HEK293 (cell line): Measurements from ENCODE around the gene LSG1.

Experiments
- ELK4 ChIP-seq: IDR thresholded peaks from 2 replicates; pipeline ENCODE4 v1.6.1; 2011; ENCODE audit warnings: mild to moderate bottlenecking, low read depth, low read length, borderline replicate concordance
- GLI2 ChIP-seq: fragments of 450-650 bp; formaldehyde crosslinking; IDR thresholded peaks from 2 replicates; pipeline ENCODE4; 2017; ENCODE audit warnings: missing biosample characterization, missing genetic modification characterization, low read depth, borderline replicate concordance
- KLF16 ChIP-seq: fragments of 450-650 bp; formaldehyde crosslinking; IDR thresholded peaks from 2 replicates; pipeline ENCODE4 v1.5.1; 2017; ENCODE audit warnings: missing biosample characterization, missing genetic modification characterization
- MYNN ChIP-seq: fragments of 450-650 bp; formaldehyde crosslinking; IDR thresholded peaks from 2 replicates; pipeline ENCODE4 v1.5.1; 2016; ENCODE audit warnings: missing biosample characterization, missing genetic modification characterization, borderline replicate concordance
- PATZ1 ChIP-seq: fragments of 450-650 bp; formaldehyde crosslinking; IDR thresholded peaks from 2 replicates; pipeline ENCODE4 v1.5.1; 2016; ENCODE audit warnings: missing biosample characterization, missing genetic modification characterization
- SCRT2 ChIP-seq: fragments of 450-650 bp; formaldehyde crosslinking; IDR thresholded peaks from 2 replicates; pipeline ENCODE4 v1.5.1; 2016; ENCODE audit warnings: missing biosample characterization, missing genetic modification characterization
- SP3 ChIP-seq: fragments of 450-650 bp; formaldehyde crosslinking; IDR thresholded peaks from 2 replicates; pipeline ENCODE4 v1.5.1; 2016; ENCODE audit warnings: missing biosample characterization, missing genetic modification characterization
- ZBTB1 ChIP-seq: fragments of 450-650 bp; formaldehyde crosslinking; IDR thresholded peaks from 2 replicates; pipeline ENCODE4 v1.5.1; 2016; ENCODE audit warnings: missing biosample characterization, missing genetic modification characterization
- ZBTB10 ChIP-seq: fragments of 450-650 bp; formaldehyde crosslinking; IDR thresholded peaks from 2 replicates; pipeline ENCODE4 v1.5.1; 2016; ENCODE audit warnings: missing biosample characterization, missing genetic modification characterization
- ZBTB17 ChIP-seq: fragments of 450-650 bp; formaldehyde crosslinking; IDR thresholded peaks from 2 replicates; pipeline ENCODE4 v1.5.1; 2016; ENCODE audit warnings: missing biosample characterization, missing genetic modification characterization
- ZFP37 ChIP-seq: fragments of 450-650 bp; formaldehyde crosslinking; IDR thresholded peaks from 2 replicates; pipeline ENCODE4 v1.5.1; 2016; ENCODE audit warnings: missing biosample characterization, missing genetic modification characterization
- ZNF133 ChIP-seq: fragments of 450-650 bp; formaldehyde crosslinking; IDR thresholded peaks from 2 replicates; pipeline ENCODE4 v1.5.1; 2016; ENCODE audit warnings: missing biosample characterization, missing genetic modification characterization
- ZNF138 ChIP-seq: fragments of 450-650 bp; formaldehyde crosslinking; IDR thresholded peaks from 2 replicates; pipeline ENCODE4 v1.5.1; 2016; ENCODE audit warnings: missing biosample characterization, missing genetic modification characterization, borderline replicate concordance
- ZNF169 ChIP-seq: fragments of 450-650 bp; formaldehyde crosslinking; IDR thresholded peaks from 2 replicates; pipeline ENCODE4 v1.5.1; 2016; ENCODE audit warnings: missing biosample characterization, missing genetic modification characterization
- ZNF214 ChIP-seq: fragments of 450-650 bp; formaldehyde crosslinking; IDR thresholded peaks from 2 replicates; pipeline ENCODE4 v1.5.1; 2017; ENCODE audit warnings: missing biosample characterization, mild to moderate bottlenecking, missing genetic modification characterization, borderline replicate concordance
- ZNF223 ChIP-seq: fragments of 450-650 bp; formaldehyde crosslinking; IDR thresholded peaks from 2 replicates; pipeline ENCODE4 v1.5.1; 2016; ENCODE audit warnings: missing biosample characterization, missing genetic modification characterization
- ZNF26 ChIP-seq: fragments of 450-650 bp; formaldehyde crosslinking; IDR thresholded peaks from 2 replicates; pipeline ENCODE4 v1.5.1; 2016; ENCODE audit warnings: missing biosample characterization, missing genetic modification characterization
- ZNF311 ChIP-seq: fragments of 450-650 bp; formaldehyde crosslinking; IDR thresholded peaks from 2 replicates; pipeline ENCODE4 v1.5.1; 2017; ENCODE audit warnings: missing biosample characterization, missing genetic modification characterization, borderline replicate concordance
- ZNF324 ChIP-seq: fragments of 450-650 bp; formaldehyde crosslinking; IDR thresholded peaks from 2 replicates; pipeline ENCODE4 v1.5.1; 2016; ENCODE audit warnings: missing biosample characterization, missing genetic modification characterization
- ZNF354C ChIP-seq: fragments of 450-650 bp; formaldehyde crosslinking; IDR thresholded peaks from 2 replicates; pipeline ENCODE4 v1.5.1; 2016; ENCODE audit warnings: missing biosample characterization, missing genetic modification characterization, low read depth, borderline replicate concordance
- ZNF529 ChIP-seq: fragments of 450-650 bp; formaldehyde crosslinking; IDR thresholded peaks from 2 replicates; pipeline ENCODE4 v1.5.1; 2017; ENCODE audit warnings: missing genetic modification characterization, missing biosample characterization; ENCODE audit not compliant: insufficient replicate concordance
- ZNF555 ChIP-seq: fragments of 450-650 bp; formaldehyde crosslinking; conservative IDR thresholded peaks from 2 replicates; pipeline ENCODE4 v1.5.1; 2017; ENCODE audit warnings: missing biosample characterization, mild to moderate bottlenecking, missing genetic modification characterization, inconsistent platforms
- ZNF560 ChIP-seq: fragments of 450-650 bp; formaldehyde crosslinking; IDR thresholded peaks from 2 replicates; pipeline ENCODE4 v1.5.1; 2017; ENCODE audit warnings: missing biosample characterization, missing genetic modification characterization, borderline replicate concordance
- ZNF596 ChIP-seq: fragments of 450-650 bp; IDR thresholded peaks from 2 replicates; pipeline ENCODE4 v1.5.0; 2018; ENCODE audit warnings: missing biosample characterization, mild to moderate bottlenecking, missing genetic modification characterization, moderate library complexity
- ZNF639 ChIP-seq: fragments of 450-650 bp; formaldehyde crosslinking; IDR thresholded peaks from 2 replicates; pipeline ENCODE4 v1.5.1; 2016; ENCODE audit warnings: missing biosample characterization, missing genetic modification characterization
- ZNF664 ChIP-seq: fragments of 450-650 bp; formaldehyde crosslinking; IDR thresholded peaks from 2 replicates; pipeline ENCODE4 v1.5.1; 2016; ENCODE audit warnings: missing biosample characterization, missing genetic modification characterization
- ZNF701 ChIP-seq: fragments of 450-650 bp; formaldehyde crosslinking; IDR thresholded peaks from 2 replicates; pipeline ENCODE4 v1.5.1; 2016; ENCODE audit warnings: missing biosample characterization, missing genetic modification characterization
- ZNF777 ChIP-seq: fragments of 450-650 bp; formaldehyde crosslinking; IDR thresholded peaks from 2 replicates; pipeline ENCODE4 v1.5.1; 2017; ENCODE audit warnings: missing biosample characterization, missing genetic modification characterization, borderline replicate concordance
- ZXDB ChIP-seq: fragments of 450-650 bp; formaldehyde crosslinking; IDR thresholded peaks from 2 replicates; pipeline ENCODE4 v1.5.1; 2016; ENCODE audit warnings: missing biosample characterization, missing genetic modification characterization

Gene LSG1

GRCh38 chr3:194671900-194672808 is at the start of gene LSG1 (continued):
- TF ChIP-seq ZNF560 (no peak), ELK4 (peak; percentile 42; the same call in 1 of the 2 replicates), ZFP37 (tag by site-specific recombination) (peak; percentile 98), KLF16 (peak; percentile 98), PATZ1 (peak; percentile 37; the same call in 1 of the 2 replicates), ZBTB17 (tag by site-specific recombination) (peak; percentile 91), ZNF529 (tag by site-specific recombination) (no peak), SP3 (tag by site-specific recombination) (peak; percentile 85), ZBTB1 (peak; percentile 44; the same call in 1 of the 2 replicates), ZBTB10 (tag by site-specific recombination) (no peak), ZNF311 (tag by site-specific recombination) (no peak), ZNF354C (no peak), ZNF639 (tag by site-specific recombination) (peak; percentile 97), ZNF701 (tag by site-specific recombination) (no peak), ZNF26 (no peak), ZXDB (peak; percentile 92), ZNF138 (tag by site-specific recombination) (no peak), ZNF664 (tag by site-specific recombination) (peak; percentile 38; the same call in 1 of the 2 replicates), ZNF777 (peak; percentile 99), ZNF169 (tag by site-specific recombination) (no peak), MYNN (peak; percentile 64; the same call in 1 of the 2 replicates), ZNF214 (tag by site-specific recombination) (no peak), GLI2 (0 out of 2 replicates have a peak, but pooled peaks have one; percentile 16), ZNF596 (tag by site-specific recombination) (no peak), ZNF133 (tag by site-specific recombination) (no peak), ZNF223 (no peak), ZNF324 (tag by site-specific recombination) (peak; percentile 97), SCRT2 (tag by site-specific recombination) (0 out of 2 replicates have a peak, but pooled peaks have one; percentile 14), ZNF555 (no peak)
